Dermis microvascular lymphatic vessel endothelial cell (primary cell): Measurements from ENCODE around the gene SIK3. TPM values are rescaled to one million over a fixed set of nuclear protein-coding genes. Genes with fewer than 3 reads are reported as not detected.

Source experiments
- DNase-seq, 2 donors: peaks; one replicate each; pipeline versions ENCODE4 v3.0.0 to v3.0.0-alpha.2; 2010; ENCODE audit warnings: low read depth in 2 of 2
- total RNA-seq: library from RNA; depleted of rRNA; stranded (reverse); fragments of >200 nt; gene quantifications from 2 replicates; pipeline ENCODE4 v1.2.1, GENCODE V29; 2014

SIK3 gene
- total RNA-seq, 1 donor from 2014 or later: 6.4 TPM

- DNase-seq: no peak
Measured at GRCh38 chr11:116970485-116971292, 127.5 kb downstream of the SIK3 start.

GRCh38 chr11:116969694-116970093, 128.5 kb downstream of the SIK3 start:
- no peak for DNase-seq

GRCh38 chr11:116964269-116964668, 134.0 kb downstream of the SIK3 start:
- DNase-seq: no peak

GRCh38 chr11:116963813-116964212, 134.4 kb downstream of the SIK3 start:
- no peak for DNase-seq

GRCh38 chr11:116962108-116962507, 136.1 kb downstream of the SIK3 start:
- DNase-seq: no peak

GRCh38 chr11:116960930-116961329, 137.3 kb downstream of the SIK3 start:
- DNase-seq: peak; percentile 24 to 30

GRCh38 chr11:116958246-116958645, 140.0 kb downstream of the SIK3 start:
- no peak for DNase-seq

- no peak for DNase-seq
Measured at GRCh38 chr11:116955949-116956348, 142.3 kb downstream of the SIK3 start.

- DNase-seq: no peak
Measured at GRCh38 chr11:116955548-116955947, 142.7 kb downstream of the SIK3 start.

GRCh38 chr11:116953530-116954285, 144.5 kb downstream of the SIK3 start:
- DNase-seq: no peak

- no peak for DNase-seq
Measured at GRCh38 chr11:116951762-116952161, 146.5 kb downstream of the SIK3 start.

GRCh38 chr11:116950210-116950609, 148.0 kb downstream of the SIK3 start:
- no peak for DNase-seq

- no peak for DNase-seq
Measured at GRCh38 chr11:116948391-116948790, 149.8 kb downstream of the SIK3 start.

GRCh38 chr11:116946414-116946813, 151.8 kb downstream of the SIK3 start:
- peak in 1 of 2 donors; percentile 47 for DNase-seq

- DNase-seq: no peak
Measured at GRCh38 chr11:116939499-116939898, 158.7 kb downstream of the SIK3 start.

GRCh38 chr11:116938471-116939070, 159.7 kb downstream of the SIK3 start:
- no peak for DNase-seq

- DNase-seq: no peak
Measured at GRCh38 chr11:116936754-116937446, 161.3 kb downstream of the SIK3 start.

- no peak for DNase-seq
Measured at GRCh38 chr11:116935514-116935913, 162.7 kb downstream of the SIK3 start.

- no peak for DNase-seq
Measured at GRCh38 chr11:116935089-116935488, 163.1 kb downstream of the SIK3 start.

GRCh38 chr11:116933961-116934360, 164.3 kb downstream of the SIK3 start:
- no peak for DNase-seq

- no peak for DNase-seq
Measured at GRCh38 chr11:116932181-116932580, 166.0 kb downstream of the SIK3 start.
